G401.6 (cell line): ENCODE measurements around the gene GLOD4.

Source experiments
- FAIRE-seq: peaks from 2 replicates; lab custom pipeline; 2012; peaks lifted over from hg19 to GRCh38; lab: Jason Lieb, UNC

Gene GLOD4

GRCh38 chr17:740240-741017 is 41.7 kb downstream of the GLOD4 start:
- no peak for FAIRE-seq

- FAIRE-seq: no peak
Observed at GRCh38 chr17:737561-738113, 44.4 kb downstream of the GLOD4 start.

DNA sequence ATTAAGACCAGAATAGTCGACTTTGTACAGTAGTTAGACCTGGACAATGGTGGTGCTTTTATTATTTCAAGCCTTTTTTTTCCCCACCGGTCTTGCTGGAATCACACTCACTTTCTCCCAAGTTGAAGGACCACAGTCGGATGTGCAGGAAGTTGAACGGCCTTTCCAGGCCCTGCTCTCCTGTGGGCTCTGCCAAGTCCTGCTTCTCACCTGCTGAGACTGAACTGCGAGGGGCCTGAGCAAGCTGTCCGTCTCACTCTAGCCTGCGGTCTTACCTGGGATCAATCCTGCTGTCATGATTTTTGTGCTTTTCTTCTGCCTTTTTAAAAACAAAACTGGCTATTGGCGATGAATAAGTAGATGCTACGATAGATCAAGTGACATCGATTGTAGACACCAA is 48.3 kb downstream of the GLOD4 start:
- no peak for FAIRE-seq

GRCh38 chr17:732902-733720 is 49.0 kb downstream of the GLOD4 start:
- FAIRE-seq: no peak

DNA sequence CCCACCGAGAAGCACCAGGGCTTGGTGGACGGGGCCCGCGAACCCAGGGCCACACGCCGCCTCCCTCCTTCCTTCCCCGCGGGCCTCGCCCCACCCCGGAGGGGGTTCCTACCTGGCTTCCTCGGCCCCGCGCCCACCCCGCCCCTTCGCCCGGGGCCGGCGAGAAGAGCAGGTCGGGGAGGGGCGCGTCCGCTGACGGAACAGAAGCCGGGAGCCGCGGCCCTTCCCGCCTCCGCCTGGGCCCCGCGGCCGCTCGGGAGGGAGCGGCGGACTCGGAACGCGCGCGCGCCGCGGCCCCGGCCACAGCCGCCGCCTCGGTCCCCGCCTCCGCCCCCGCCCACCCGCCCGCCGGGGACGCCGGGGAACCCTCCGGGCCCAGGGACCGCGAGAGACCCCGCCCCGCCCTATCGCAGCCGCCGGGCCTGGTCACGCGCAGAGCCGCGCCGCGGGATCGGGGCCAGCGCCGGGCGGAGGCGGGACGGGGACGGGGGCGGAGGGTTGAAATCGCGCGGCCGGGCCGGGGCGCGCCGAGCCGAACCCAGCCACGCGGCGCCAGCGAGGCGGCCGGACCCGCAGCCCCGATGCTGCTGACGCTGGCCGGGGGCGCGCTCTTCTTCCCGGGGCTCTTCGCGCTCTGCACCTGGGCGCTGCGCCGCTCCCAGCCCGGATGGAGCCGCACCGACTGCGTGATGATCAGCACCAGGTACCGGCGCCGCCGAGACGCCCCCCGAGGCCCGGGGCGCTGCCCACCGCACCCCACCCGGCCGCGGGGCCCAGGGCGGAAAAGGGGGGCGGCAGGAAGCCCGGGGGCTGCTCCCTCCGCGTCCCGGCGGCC is 49.8 kb downstream of the GLOD4 start, which contains the start of gene TLCD3A:
Gene TLCD3A (plus strand): TSS at position 530 of the 835 bp plus-strand sequence. CDS start 52 bp downstream, at position 582.
- no peak for FAIRE-seq

- no peak for FAIRE-seq
Observed at GRCh38 chr17:731644-732066, 50.4 kb downstream of the GLOD4 start.

DNA sequence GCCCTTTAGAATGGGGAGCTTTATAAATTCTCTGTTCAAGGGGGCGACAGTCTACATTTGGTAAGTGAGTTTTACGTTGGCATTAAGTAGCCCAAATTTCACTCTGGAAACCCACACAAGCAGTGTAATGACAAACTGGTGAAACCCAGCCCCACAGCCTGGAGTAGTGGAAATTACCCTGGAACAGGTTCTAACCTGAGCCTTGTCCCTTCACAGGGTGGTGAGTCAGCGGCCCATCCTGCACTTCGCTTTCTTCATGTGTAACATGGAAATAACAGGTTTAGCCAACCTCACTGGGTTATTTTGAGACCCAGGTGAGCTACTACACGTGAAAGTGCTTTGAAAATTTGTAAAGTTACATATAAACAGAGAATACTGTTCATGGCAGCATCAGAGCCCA is 53.2 kb downstream of the GLOD4 start:
- no peak for FAIRE-seq

DNA sequence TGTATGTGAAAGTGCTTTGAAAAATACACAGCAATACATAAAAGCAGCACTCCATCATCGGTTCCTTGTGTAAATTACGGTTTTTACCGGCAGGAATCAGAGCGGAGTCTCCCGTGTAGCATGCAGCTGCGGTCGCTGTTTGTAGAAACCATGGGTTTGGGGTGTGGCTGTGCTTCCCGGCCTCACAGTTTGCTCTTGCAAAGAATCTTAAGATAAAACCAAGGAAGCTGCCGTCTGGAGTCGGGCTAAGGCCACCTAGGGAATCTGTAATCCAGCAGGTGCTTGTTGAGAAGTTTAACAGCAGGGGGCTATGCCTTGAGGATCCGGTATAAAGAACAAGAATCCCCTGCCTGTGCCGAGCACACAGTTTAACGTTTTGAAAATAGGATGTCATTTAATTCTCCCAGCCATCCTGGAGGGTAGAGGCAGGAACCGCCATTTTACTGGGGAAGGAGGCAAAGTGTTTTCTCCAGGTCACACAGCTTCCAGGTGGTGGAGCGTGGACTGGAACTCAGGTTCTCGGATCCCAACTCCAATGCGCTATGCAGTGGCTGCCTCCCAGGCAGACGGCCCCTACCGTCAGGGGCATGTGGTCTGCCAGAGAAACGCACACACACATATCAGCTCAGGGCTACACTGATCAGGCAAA is 55.7 kb downstream of the GLOD4 start:
- FAIRE-seq: no peak

GRCh38 chr17:725746-726145 is 56.3 kb downstream of the GLOD4 start:
- FAIRE-seq: no peak

- no peak for FAIRE-seq
Observed at GRCh38 chr17:725084-725483, 57.0 kb downstream of the GLOD4 start.

GRCh38 chr17:721540-721937 is 60.5 kb downstream of the GLOD4 start:
- FAIRE-seq: no peak

GRCh38 chr17:720706-721539 is 61.2 kb downstream of the GLOD4 start:
- peak; percentile 67 for FAIRE-seq

GRCh38 chr17:718075-718474 is 64.0 kb downstream of the GLOD4 start:
- no peak for FAIRE-seq
